Activated naive CD4-positive, alpha-beta T cell treated with anti-CD3 and anti-CD28 coated beads for 36 hours (primary cell): ENCODE results near the gene CBFA2T2. TPM values are rescaled to one million over a fixed set of nuclear protein-coding genes. Genes with fewer than 3 reads are reported as not detected.
A peak's percentile ranks its signal among the peaks of the same experiment; 100 is the strongest.
"Not testable (repeated sequence)": the region's sequence is repeated elsewhere in the genome, so short reads cannot be mapped to it uniquely, and the experiment has no call there.

Source experiments
- CTCF ChIA-PET: fragments of 350-600 bp; sonication (Branson Sonifier 250); formaldehyde crosslinking; loops from one replicate; lab custom pipeline; 2021; ENCODE audit warnings: antibody characterized with exemption; lab: Charles Lee
- DNase-seq: peaks from one replicate; pipeline ENCODE4 v3.0.0-alpha.2; 2020
- H3K27ac Mint-ChIP-seq: one replicate; pipeline ENCODE4 v1.8.0; 2021; ENCODE audit warnings: mild to moderate bottlenecking, mixed read lengths
- H3K27me3 Mint-ChIP-seq: one replicate; pipeline ENCODE4 v1.8.0; 2021; ENCODE audit warnings: low read depth, mixed read lengths
- H3K36me3 Mint-ChIP-seq: one replicate; pipeline ENCODE4 v1.8.0; 2021; ENCODE audit warnings: low read depth, mixed read lengths
- H3K4me1 Mint-ChIP-seq: one replicate; pipeline ENCODE4 v1.8.0; 2021; ENCODE audit warnings: low read depth, mixed read lengths
- H3K4me3 Mint-ChIP-seq: one replicate; pipeline ENCODE4 v1.8.0; 2021; ENCODE audit warnings: mild to moderate bottlenecking, moderate library complexity, mixed read lengths
- H3K9me3 Mint-ChIP-seq: one replicate; pipeline ENCODE4 v1.8.0; 2021; ENCODE audit warnings: mixed read lengths
- intact Hi-C: fragments of 100-400 bp; cut with micrococcal nuclease; formaldehyde crosslinking; loops from one replicate; pipeline ENCODE4 v1.15.1; 2023
- total RNA-seq, 2 experiments: library from RNA; stranded (reverse); gene quantifications; one replicate each; pipeline ENCODE4 v1.2.3, GENCODE V29; 2021

CBFA2T2 gene
- total RNA-seq, 2 experiments from 2014 or later = 11.1 to 11.4 TPM

- CTCF ChIA-PET, H3K36me3 Mint-ChIP-seq: not testable (repeated sequence)
These were observed 83.4 kb downstream of the CBFA2T2 start for GRCh38 chr20:33573268-33573667.

GRCh38 chr20:33575282-33575681 is 85.4 kb downstream of the CBFA2T2 start:
- no peak overlapping the region for H3K4me3 Mint-ChIP-seq
- no peak overlapping the region for H3K27ac Mint-ChIP-seq
- intact Hi-C loops = no loop called here
- CTCF ChIA-PET = no interaction called here
- H3K27me3 Mint-ChIP-seq = no peaks in the 10 kb centered on the region
- H3K4me1 Mint-ChIP-seq = peaks cover 14% of the 10 kb centered on the region
- no peaks in the 10 kb centered on the region for H3K9me3 Mint-ChIP-seq
- no peak for DNase-seq
- no peaks in the 10 kb centered on the region for H3K36me3 Mint-ChIP-seq

More at GRCh38 chr20:33573268-33573667, 83.4 kb downstream of the CBFA2T2 start:
- DNase-seq, H3K9me3 Mint-ChIP-seq, intact Hi-C loops, H3K27me3 Mint-ChIP-seq, H3K27ac Mint-ChIP-seq, H3K4me3 Mint-ChIP-seq: not testable (repeated sequence)
- H3K4me1 Mint-ChIP-seq = peaks cover 26% of the 10 kb centered on the region

DNA sequence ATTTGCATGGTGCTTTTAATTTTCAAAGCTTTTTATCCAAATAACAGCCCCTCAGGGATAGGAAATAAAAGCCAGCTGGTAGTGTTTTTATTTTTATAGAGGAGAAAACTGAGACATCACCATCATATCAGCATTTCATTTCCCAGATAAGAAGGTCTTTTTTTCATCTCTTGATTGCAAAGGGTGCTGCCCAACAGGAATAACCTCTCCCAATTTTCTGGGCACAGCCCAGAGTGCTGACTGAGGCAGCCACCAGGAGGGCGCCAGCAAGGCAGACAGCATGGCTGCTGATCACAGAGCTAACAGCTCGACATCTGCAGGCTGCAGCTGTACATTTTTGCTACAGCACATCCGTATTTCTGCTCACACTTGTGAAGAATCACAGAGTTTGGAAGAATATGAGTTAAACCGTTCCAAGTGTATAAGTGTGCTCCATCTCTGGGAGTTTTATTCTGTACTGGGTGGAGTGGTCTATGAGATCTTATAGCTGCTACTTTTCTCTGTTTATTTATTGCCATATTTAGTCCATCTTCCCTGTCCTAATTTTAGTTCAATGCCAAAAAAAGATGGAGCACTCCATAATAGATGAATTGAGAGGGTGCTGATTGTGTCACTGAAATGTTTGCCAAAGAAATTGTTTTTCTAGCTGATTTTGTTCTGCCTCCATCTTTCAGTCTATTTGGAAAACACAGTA is 86.7 kb downstream of the CBFA2T2 start:
- Mint-ChIP-seq H3K27ac (no peak overlapping the region), H3K36me3 (no peaks in the 10 kb centered on the region), H3K9me3 (no peaks in the 10 kb centered on the region), H3K4me1 (peaks cover 13% of the 10 kb centered on the region), H3K4me3 (no peak overlapping the region), H3K27me3 (no peaks in the 10 kb centered on the region)
- CTCF ChIA-PET = interaction anchor here (1.2 kb wide), 1 partner anchor 44 kb away, joined by 3 read pairs; no protein-coding TSS in a partner anchor
- intact Hi-C loops = no loop called here
- no peak for DNase-seq

DNA sequence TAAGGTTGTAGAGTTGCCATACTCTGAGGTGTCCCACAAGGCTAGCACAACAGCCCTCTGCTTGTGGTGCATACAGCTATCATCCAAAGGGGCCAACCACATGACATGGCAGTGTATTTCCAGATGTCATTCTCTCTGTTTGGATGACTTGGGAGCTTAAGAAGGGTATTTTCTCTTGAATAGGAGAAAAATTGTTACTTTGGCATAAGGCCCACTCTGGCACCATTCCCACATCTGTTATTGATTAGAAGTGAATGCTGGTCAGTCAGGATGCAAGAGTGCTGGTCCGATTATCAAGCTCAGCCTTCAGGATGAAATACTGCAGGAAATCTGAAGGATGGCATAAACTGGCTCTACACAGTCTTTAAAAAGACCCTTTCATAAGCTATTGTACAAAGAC is 88.6 kb downstream of the CBFA2T2 start:
- Mint-ChIP-seq H3K27ac (no peak overlapping the region), H3K36me3 (no peaks in the 10 kb centered on the region), H3K27me3 (no peaks in the 10 kb centered on the region), H3K4me1 (peaks cover 9% of the 10 kb centered on the region), H3K9me3 (no peaks in the 10 kb centered on the region), H3K4me3 (no peak overlapping the region)
- no peak for DNase-seq
- CTCF ChIA-PET = interaction anchor here (0.7 kb wide), 1 partner anchor 242 kb away, joined by 3 read pairs; no protein-coding TSS in a partner anchor
- intact Hi-C loops = no loop called here

DNA sequence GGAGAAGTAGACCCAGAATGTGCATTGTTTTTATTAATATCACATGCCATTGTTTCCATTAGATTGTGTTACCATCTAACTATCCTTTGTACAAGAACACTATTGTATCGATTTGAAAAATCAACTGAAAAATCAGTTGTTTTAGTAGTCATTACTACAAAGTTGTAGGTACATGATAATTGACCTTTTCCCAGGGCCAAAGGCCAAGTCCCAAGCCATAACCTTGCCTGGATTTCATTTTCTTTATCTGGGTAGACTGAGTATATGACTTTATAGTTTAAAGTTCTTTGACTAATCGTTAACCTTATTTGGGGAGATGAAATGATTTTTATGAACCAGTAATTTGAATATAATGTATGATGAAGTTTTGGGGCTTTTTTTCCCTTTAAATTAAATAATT is 93.2 kb downstream of the CBFA2T2 start:
- intact Hi-C loops = no loop called here
- CTCF ChIA-PET = interaction anchor here (0.6 kb wide), 2 partner anchors 18 to 27 kb away, joined by 3 read pairs; no protein-coding TSS in a partner anchor
- DNase-seq = no peak
- H3K4me1 Mint-ChIP-seq = peaks cover 9% of the 10 kb centered on the region
- H3K27ac Mint-ChIP-seq = no peak overlapping the region
- H3K27me3 Mint-ChIP-seq = no peaks in the 10 kb centered on the region
- no peaks in the 10 kb centered on the region for H3K9me3 Mint-ChIP-seq
- no peaks in the 10 kb centered on the region for H3K36me3 Mint-ChIP-seq
- H3K4me3 Mint-ChIP-seq = no peak overlapping the region

DNA sequence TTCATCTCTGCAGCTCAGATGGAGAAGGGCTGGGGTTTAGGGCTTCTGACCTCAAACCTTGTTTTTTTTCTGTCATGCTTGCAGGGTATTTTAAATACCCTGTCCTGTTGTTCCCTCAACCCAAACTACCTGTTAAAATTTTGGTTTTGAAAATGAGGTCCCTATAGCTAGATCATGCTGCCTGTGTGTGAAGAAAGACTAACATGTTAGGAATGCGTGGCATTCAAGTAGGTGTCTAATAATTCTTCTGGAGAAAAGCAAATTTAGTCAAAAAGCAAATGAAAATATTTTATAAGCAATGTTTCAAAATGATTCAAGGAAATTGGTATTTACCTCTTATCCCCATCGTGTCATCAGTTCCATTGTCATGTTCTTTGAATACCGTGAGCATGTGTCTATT is 95.1 kb downstream of the CBFA2T2 start:
- no peak overlapping the region for H3K4me3 Mint-ChIP-seq
- no peaks in the 10 kb centered on the region for H3K36me3 Mint-ChIP-seq
- H3K27ac Mint-ChIP-seq = no peak overlapping the region
- DNase-seq = no peak
- CTCF ChIA-PET = no interaction called here
- H3K4me1 Mint-ChIP-seq = peaks cover 9% of the 10 kb centered on the region
- no peaks in the 10 kb centered on the region for H3K27me3 Mint-ChIP-seq
- intact Hi-C loops = no loop called here
- no peaks in the 10 kb centered on the region for H3K9me3 Mint-ChIP-seq

DNA sequence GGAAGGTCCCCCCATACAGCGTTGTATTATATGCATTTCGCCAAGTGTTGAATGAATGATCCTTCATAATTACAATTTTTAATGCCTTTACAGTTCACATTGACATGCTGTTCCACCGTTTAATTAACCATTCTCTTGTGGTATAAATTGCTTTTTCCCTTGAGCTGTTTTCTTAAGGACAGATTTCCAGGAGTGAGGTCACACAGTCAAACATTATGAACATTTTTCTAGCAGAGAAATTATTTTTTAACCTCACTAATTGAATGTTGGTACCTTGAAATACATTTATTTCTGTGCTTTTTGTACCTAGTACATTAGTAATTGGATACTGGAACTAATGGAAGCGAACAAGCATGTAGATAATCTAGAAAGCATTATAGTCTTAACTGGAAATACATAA is 95.5 kb downstream of the CBFA2T2 start:
- CTCF ChIA-PET = interaction anchor here (0.6 kb wide), 1 partner anchor 127 kb away, joined by 4 read pairs; no protein-coding TSS in a partner anchor
- no peaks in the 10 kb centered on the region for H3K36me3 Mint-ChIP-seq
- H3K4me3 Mint-ChIP-seq = no peak overlapping the region
- H3K27me3 Mint-ChIP-seq = no peaks in the 10 kb centered on the region
- no peaks in the 10 kb centered on the region for H3K9me3 Mint-ChIP-seq
- H3K27ac Mint-ChIP-seq = no peak overlapping the region
- DNase-seq = no peak
- intact Hi-C loops = no loop called here
- peaks cover 9% of the 10 kb centered on the region for H3K4me1 Mint-ChIP-seq

GRCh38 chr20:33589059-33589458 is 99.2 kb downstream of the CBFA2T2 start:
- Mint-ChIP-seq H3K36me3 (no peaks in the 10 kb centered on the region), H3K27me3 (no peaks in the 10 kb centered on the region), H3K9me3 (no peaks in the 10 kb centered on the region), H3K4me1 (peaks cover 4% of the 10 kb centered on the region), H3K4me3 (no peak overlapping the region), H3K27ac (no peak overlapping the region)
- DNase-seq = no peak
- CTCF ChIA-PET = interaction anchor here (0.8 to 1.5 kb wide), 3 partner anchors 64 to 189 kb away, joined by 3 to 4 read pairs (median 4); no protein-coding TSS in a partner anchor
- intact Hi-C loops = no loop called here

- H3K4me1 Mint-ChIP-seq, intact Hi-C loops, H3K27me3 Mint-ChIP-seq, H3K4me3 Mint-ChIP-seq, H3K36me3 Mint-ChIP-seq, H3K9me3 Mint-ChIP-seq, H3K27ac Mint-ChIP-seq, CTCF ChIA-PET: not testable (repeated sequence)
- peak; percentile 75 for DNase-seq
These were observed 102.0 kb downstream of the CBFA2T2 start for GRCh38 chr20:33591901-33592300.

GRCh38 chr20:33594743-33595142 is 104.8 kb downstream of the CBFA2T2 start:
- Mint-ChIP-seq H3K36me3 (peaks cover 2% of the 10 kb centered on the region), H3K4me3 (no peak overlapping the region), H3K27ac (no peak overlapping the region), H3K27me3 (no peaks in the 10 kb centered on the region), H3K9me3 (no peaks in the 10 kb centered on the region), H3K4me1 (peaks cover 4% of the 10 kb centered on the region)
- intact Hi-C loops = no loop called here
- CTCF ChIA-PET = interaction anchor here (0.6 kb wide), 1 partner anchor 11 kb away, joined by 3 read pairs; no protein-coding TSS in a partner anchor
- DNase-seq = no peak

DNA sequence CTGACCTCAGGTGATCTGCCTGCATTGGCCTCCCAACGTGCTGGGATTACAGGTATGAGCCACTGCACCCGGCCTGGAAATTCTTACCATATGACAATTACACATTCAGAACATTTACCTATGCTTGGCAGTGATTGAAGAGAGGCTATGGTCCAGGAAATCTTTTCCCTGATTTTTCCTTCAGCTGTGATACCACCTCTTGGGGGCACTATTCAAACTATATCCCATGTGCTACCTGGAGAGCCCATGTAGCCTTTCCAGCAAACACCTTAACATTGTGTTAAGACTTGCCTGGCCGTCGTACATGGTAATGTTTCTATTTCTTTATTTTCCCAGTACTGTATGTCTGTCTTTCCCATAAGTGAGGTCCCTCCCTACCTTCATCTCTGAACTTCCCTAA is 110.5 kb downstream of the CBFA2T2 start:
- DNase-seq = no peak
- Mint-ChIP-seq H3K4me3 (no peak overlapping the region), H3K9me3 (no peaks in the 10 kb centered on the region), H3K36me3 (peaks cover 3% of the 10 kb centered on the region), H3K27me3 (no peaks in the 10 kb centered on the region), H3K4me1 (peaks cover 16% of the 10 kb centered on the region), H3K27ac (no peak overlapping the region)
- CTCF ChIA-PET = interaction anchor here (0.6 kb wide), 1 partner anchor 14 kb away, joined by 3 read pairs; no protein-coding TSS in a partner anchor
- intact Hi-C loops = no loop called here

DNA sequence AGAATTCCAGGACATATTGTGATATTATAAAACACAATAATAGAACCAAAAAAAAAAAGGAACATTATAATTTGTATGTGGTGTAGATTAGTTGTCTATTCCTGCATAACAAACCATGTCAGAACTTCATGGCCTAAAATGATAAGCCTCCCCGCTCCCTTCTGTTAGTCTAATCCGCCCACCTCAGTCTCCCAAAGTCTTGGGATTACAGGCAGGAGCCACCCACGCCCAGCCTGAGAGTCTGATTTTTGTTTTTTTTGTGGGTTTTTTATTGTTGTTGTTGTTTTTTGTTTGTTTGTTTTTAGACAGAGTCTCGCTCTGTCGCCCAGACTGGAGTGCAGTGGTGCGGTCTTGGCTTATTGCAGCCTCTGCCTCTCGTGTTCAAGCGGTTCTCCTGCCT is 111.1 kb downstream of the CBFA2T2 start:
- no peaks in the 10 kb centered on the region for H3K27me3 Mint-ChIP-seq
- CTCF ChIA-PET = interaction anchor here (0.6 kb wide), 1 partner anchor 18 kb away, joined by 3 read pairs; no protein-coding TSS in a partner anchor
- intact Hi-C loops = no loop called here

GRCh38 chr20:33601861-33602260 is 112.0 kb downstream of the CBFA2T2 start:
- CTCF ChIA-PET = interaction anchor here (0.6 kb wide), 1 partner anchor 19 kb away, joined by 3 read pairs; no protein-coding TSS in a partner anchor
- Mint-ChIP-seq H3K9me3 (no peaks in the 10 kb centered on the region), H3K4me3 (no peak overlapping the region), H3K4me1 (peaks cover 16% of the 10 kb centered on the region), H3K36me3 (peaks cover 5% of the 10 kb centered on the region), H3K27ac (no peak overlapping the region), H3K27me3 (no peaks in the 10 kb centered on the region)
- intact Hi-C loops = no loop called here
- no peak for DNase-seq

More for the DNA sequence above, 111.1 kb downstream of the CBFA2T2 start:
- no peak overlapping the region for H3K4me3 Mint-ChIP-seq
- DNase-seq = no peak
- H3K27ac Mint-ChIP-seq = no peak overlapping the region
- peaks cover 3% of the 10 kb centered on the region for H3K36me3 Mint-ChIP-seq
- peaks cover 16% of the 10 kb centered on the region for H3K4me1 Mint-ChIP-seq
- no peaks in the 10 kb centered on the region for H3K9me3 Mint-ChIP-seq
